H9 (cell line): ENCODE measurements around the gene DNASE1L3. TPM values are rescaled to one million over a fixed set of nuclear protein-coding genes. Genes with fewer than 3 reads are reported as not detected.

Experiments
- DNase-seq: peaks from one replicate; pipeline ENCODE4 v3.0.0-alpha.2; 2017
- H2AFZ ChIP-seq: one replicate; pipeline ENCODE4 v1.6.1; 2013; ENCODE audit warnings: mild to moderate bottlenecking, low read length, control low read depth, moderate library complexity
- H2AK5ac ChIP-seq: 2 replicates; pipeline ENCODE4 v1.6.1; 2013; ENCODE audit warnings: low read length, control low read depth, mixed read lengths; ENCODE audit not compliant: insufficient read length
- H2BK120ac ChIP-seq: one replicate; pipeline ENCODE4 v1.6.1; 2013; ENCODE audit warnings: low read depth, mild to moderate bottlenecking, low read length, control low read depth, inconsistent platforms; ENCODE audit not compliant: poor library complexity, severe bottlenecking
- H2BK12ac ChIP-seq: 2 replicates; pipeline ENCODE4 v1.6.1; 2013; ENCODE audit warnings: low read length, control low read depth, mixed read lengths, low read depth; ENCODE audit not compliant: insufficient read length
- H2BK15ac ChIP-seq: 2 replicates; pipeline ENCODE4 v1.6.1; 2013; ENCODE audit warnings: low read depth, low read length, control low read depth
- H2BK20ac ChIP-seq: one replicate; pipeline ENCODE4 v1.6.1; 2013; ENCODE audit warnings: low read depth, mild to moderate bottlenecking, low read length, control low read depth, inconsistent platforms; ENCODE audit not compliant: poor library complexity, severe bottlenecking
- H2BK5ac ChIP-seq: 2 replicates; pipeline ENCODE4 v1.6.1; 2013; ENCODE audit warnings: low read length, control low read depth, mixed read lengths; ENCODE audit not compliant: insufficient read length
- H3K14ac ChIP-seq: 2 replicates; pipeline ENCODE4 v1.6.1; 2013; ENCODE audit warnings: low read length, control low read depth; ENCODE audit not compliant: insufficient read depth
- H3K18ac ChIP-seq: 2 replicates; pipeline ENCODE4 v1.6.1; 2013; ENCODE audit warnings: low read depth, mild to moderate bottlenecking, mixed read lengths, low read length, control low read depth; ENCODE audit not compliant: insufficient read length
- H3K23ac ChIP-seq: 2 replicates; pipeline ENCODE4 v1.6.1; 2013; ENCODE audit warnings: low read length, control low read depth, mixed read lengths, low read depth; ENCODE audit not compliant: insufficient read length
- H3K23me2 ChIP-seq: 2 replicates; pipeline ENCODE4 v1.6.1; 2013; ENCODE audit warnings: low read depth, mild to moderate bottlenecking, mixed read lengths, low read length, control low read depth; ENCODE audit not compliant: insufficient read length, poor library complexity, severe bottlenecking
- H3K27ac ChIP-seq: 2 replicates; pipeline ENCODE4 v1.5.1; 2013; ENCODE audit warnings: low read length, control low read depth, mixed read lengths, low read depth; ENCODE audit not compliant: insufficient read length
- H3K27me3 ChIP-seq: 2 replicates; pipeline ENCODE4 v1.6.1; 2013; ENCODE audit warnings: low read length, control low read depth, inconsistent platforms; ENCODE audit not compliant: insufficient read depth
- H3K4ac ChIP-seq: 2 replicates; pipeline ENCODE4 v1.6.1; 2013; ENCODE audit warnings: low read depth, mild to moderate bottlenecking, control low read depth, inconsistent platforms, low read length, moderate library complexity
- H3K4me1 ChIP-seq: 2 replicates; pipeline ENCODE4 v1.6.1; 2013; ENCODE audit warnings: low read length, control low read depth, inconsistent platforms; ENCODE audit not compliant: insufficient read depth
- H3K4me2 ChIP-seq: 2 replicates; pipeline ENCODE4 v1.6.1; 2013; ENCODE audit warnings: low read length, control low read depth, mixed read lengths; ENCODE audit not compliant: insufficient read length, insufficient read depth
- H3K56ac ChIP-seq: 2 replicates; pipeline ENCODE4 v1.6.1; 2013; ENCODE audit warnings: low read depth, mild to moderate bottlenecking, mixed read lengths, low read length, control low read depth; ENCODE audit not compliant: insufficient read length
- H3K79me1 ChIP-seq: 2 replicates; pipeline ENCODE4 v1.6.1; 2013; ENCODE audit warnings: low read depth, mild to moderate bottlenecking, moderate library complexity, low read length, control low read depth, inconsistent platforms; ENCODE audit not compliant: insufficient read depth, poor library complexity, severe bottlenecking
- H3K79me2 ChIP-seq: 2 replicates; pipeline ENCODE4 v1.6.1; 2013; ENCODE audit warnings: low read length, control low read depth, inconsistent platforms; ENCODE audit not compliant: insufficient read depth
- H3K9ac ChIP-seq: 2 replicates; pipeline ENCODE4 v1.6.1; 2013; ENCODE audit warnings: low read length, control low read depth, mixed read lengths; ENCODE audit not compliant: insufficient read length; ENCODE audit errors: extremely low read depth
- H3K9me3 ChIP-seq: one replicate; pipeline ENCODE4 v1.6.1; 2013; ENCODE audit warnings: low read depth, low read length, inconsistent platforms; ENCODE audit not compliant: control insufficient read depth
- H3T11ph ChIP-seq: one replicate; pipeline ENCODE4 v1.6.1; 2013; ENCODE audit warnings: mild to moderate bottlenecking, low read length, control low read depth, inconsistent platforms
- H4K20me1 ChIP-seq: one replicate; pipeline ENCODE4 v1.6.1; 2013; ENCODE audit not compliant: control insufficient read depth, insufficient read length, insufficient read depth
- H4K5ac ChIP-seq: 2 replicates; pipeline ENCODE4 v1.6.1; 2013; ENCODE audit warnings: low read depth, mild to moderate bottlenecking, mixed read lengths, low read length, control low read depth; ENCODE audit not compliant: insufficient read length
- H4K8ac ChIP-seq: replicated peaks from 2 replicates; pipeline ENCODE4 v1.6.1; 2013; ENCODE audit warnings: low read length, control low read depth, mixed read lengths, low read depth; ENCODE audit not compliant: insufficient read length
- H4K91ac ChIP-seq: 2 replicates; pipeline ENCODE4 v1.6.1; 2013; ENCODE audit warnings: low read depth, mild to moderate bottlenecking, moderate library complexity, mixed read lengths, low read length, control low read depth; ENCODE audit not compliant: insufficient read length
- H3K27ac Mint-ChIP-seq, 3 experiments: 2 replicates in 2 of 3; 3 replicates in 1 of 3; pipeline ENCODE4 v1.8.0; 2020 to 2021; ENCODE audit warnings: mixed read lengths in 3 of 3, mild to moderate bottlenecking in 1 of 3, moderate library complexity in 1 of 3
- H3K27me3 Mint-ChIP-seq: 2 replicates; pipeline ENCODE4 v1.8.0; 2021; ENCODE audit warnings: low read depth, mild to moderate bottlenecking, moderate library complexity, mixed read lengths
- H3K36me3 Mint-ChIP-seq, 3 experiments: 2 replicates in 2 of 3; 3 replicates in 1 of 3; pipeline ENCODE4 v1.8.0; 2020 to 2021; ENCODE audit warnings: low read depth in 3 of 3, mixed read lengths in 3 of 3; ENCODE audit not compliant: insufficient read depth in 1 of 3
- H3K4me1 Mint-ChIP-seq, 2 experiments: 2 replicates each; pipeline ENCODE4 v1.8.0; 2020; ENCODE audit warnings: mixed read lengths in 2 of 2
- H3K4me3 Mint-ChIP-seq, 2 experiments: 2 replicates in 1 of 2; 3 replicates in 1 of 2; pipeline ENCODE4 v1.8.0; 2020 to 2021; ENCODE audit warnings: mild to moderate bottlenecking in 2 of 2, mixed read lengths in 2 of 2, moderate library complexity in 1 of 2
- H3K9me3 Mint-ChIP-seq, 2 experiments: 2 replicates in 1 of 2; 3 replicates in 1 of 2; pipeline ENCODE4 v1.8.0; 2020; ENCODE audit warnings: mild to moderate bottlenecking in 2 of 2, mixed read lengths in 2 of 2, moderate library complexity in 1 of 2
- CTCF ChIP-seq: fragments of 200-600 bp; sonication (generic); conservative IDR thresholded peaks from 3 replicates; pipeline ENCODE4 v1.8.0; 2021; ENCODE audit warnings: antibody characterized with exemption, mild to moderate bottlenecking
- WGBS: extraction: QIAGEN DNeasy Blood & Tissue Kit; methylation state at CpG from one replicate; pipeline ENCODE4 v1.1.7; 2013; ENCODE audit warnings: missing lambda C conversion rate, low lambda C conversion rate, mixed read lengths; ENCODE audit not compliant: insufficient read length; ENCODE audit errors: extremely low coverage; 5-methylcytosine and 5-hydroxymethylcytosine counted together
- total RNA-seq: library from RNA; stranded (reverse); gene quantifications from 2 replicates; pipeline ENCODE4 v1.2.1, GENCODE V29; 2021

DNASE1L3 gene
- total RNA-seq, 1 experiment from 2014 or later: not detected

- peaks cover 4% of the 10 kb centered on the region; the same call in 1 of the 2 replicates for H3K27me3 Mint-ChIP-seq
- Histone ChIP-seq H2BK5ac (no peak overlapping the region), H4K5ac (no peak overlapping the region), H3K23me2 (no peaks in the 10 kb centered on the region), H2BK15ac (no peak overlapping the region), H3K4me2 (no peak overlapping the region), H3K27me3 (no peaks in the 10 kb centered on the region), H3T11ph (no peak overlapping the region), H4K20me1 (peaks cover 5% of the 10 kb centered on the region), H3K79me2 (no peaks in the 10 kb centered on the region), H3K14ac (no peak overlapping the region), H2BK120ac (no peak overlapping the region), H4K8ac (no peak overlapping the region), H3K27ac (no peak overlapping the region), H3K56ac (no peak overlapping the region), H3K79me1 (no peaks in the 10 kb centered on the region), H3K18ac (no peak overlapping the region), H3K9ac (no peak overlapping the region), H3K4ac (no peak overlapping the region), H2BK20ac (no peak overlapping the region), H4K91ac (no peak overlapping the region), H2BK12ac (no peak overlapping the region), H3K9me3 (no peaks in the 10 kb centered on the region), H3K4me1 (peaks cover 2% of the 10 kb centered on the region; the same call in 1 of the 2 replicates), H3K23ac (no peak overlapping the region), H2AFZ (no peak overlapping the region), H2AK5ac (no peak overlapping the region)
- DNase-seq: no peak
- H3K9me3 Mint-ChIP-seq: no peaks in the 10 kb centered on the region
- H3K36me3 Mint-ChIP-seq: no peaks in the 10 kb centered on the region
- no peak overlapping the region for H3K4me3 Mint-ChIP-seq
- no peak overlapping the region; a peak in 1 of 7 replicates for H3K27ac Mint-ChIP-seq
- TF ChIP-seq CTCF: no peak
- WGBS: no CpG with 5 or more reads among the region's 6 CpGs
- H3K4me1 Mint-ChIP-seq: peaks cover 10 to 11% of the 10 kb centered on the region in 2 experiments
Observed at GRCh38 chr3:58188173-58188564, 22.6 kb downstream of the DNASE1L3 start.
